HepG2 (cell line): ENCODE measurements around the gene TMEM80. TPM values are rescaled to one million over a fixed set of nuclear protein-coding genes. Genes with fewer than 3 reads are reported as not detected.

ENCODE experiments used
- ATAC-seq: fragments of 200-7000 bp; cut with Tn5 transposase; 3 replicates; pipeline ENCODE4 v1.9.1; 2020; ENCODE audit warnings: mild to moderate bottlenecking, moderate library complexity
- BruUV-seq: library from RNA; stranded (reverse); fragments of 400-500 nt; replicated peaks from 2 replicates; lab custom pipeline; 2021; lab: Mats Ljungman, UMichigan
- CTCF ChIA-PET: fragments of 300-600 bp; formaldehyde crosslinking; extraction: SDS; loops from one replicate; lab custom pipeline; 2021; ENCODE audit warnings: low total read pairs, inconsistent platforms, low intra/inter-chr PET ratio; lab: Yijun Ruan, JAX
- POLR2A ChIA-PET: fragments of 350-600 bp; sonication (Branson Sonifier 250); formaldehyde crosslinking; loops from one replicate; lab custom pipeline; 2020; ENCODE audit warnings: antibody characterized with exemption, inconsistent platforms; lab: Yijun Ruan, JAX
- DNase-seq: peaks from one replicate; pipeline ENCODE4 v3.0.0-alpha.2; 2015; ENCODE audit warnings: low spot score
- FAIRE-seq: peaks from 3 replicates; lab custom pipeline; 2011; peaks lifted over from hg19 to GRCh38; lab: Jason Lieb, UNC
- H2AFZ ChIP-seq: one replicate; pipeline ENCODE4 v1.6.1; 2011; ENCODE audit warnings: low read length, inconsistent platforms
- H3K27ac ChIP-seq: fragments of 300-600 bp; 3 replicates; pipeline ENCODE4 v1.8.0; 2011; ENCODE audit warnings: mixed run types, mild to moderate bottlenecking, mixed read lengths, low read length, inconsistent platforms; ENCODE audit not compliant: insufficient read depth; ENCODE audit errors: extremely low read length
- H3K27me3 ChIP-seq, 2 experiments: fragments of 200-600 bp in 1 of 2; 2 replicates in 1 of 2; 3 replicates in 1 of 2; pipeline versions ENCODE4 v1.6.0 to v1.8.0; 2011; ENCODE audit warnings: low read length in 2 of 2, mild to moderate bottlenecking in 2 of 2, moderate library complexity in 2 of 2, inconsistent platforms in 1 of 2; ENCODE audit not compliant: insufficient read depth in 2 of 2, control insufficient read depth in 1 of 2
- H3K36me3 ChIP-seq, 2 experiments: fragments of 200-600 bp in 1 of 2; replicated peaks in 1 of 2; 2 replicates in 1 of 2; 3 replicates in 1 of 2; pipeline versions ENCODE4 v1.5.1 to v1.8.0; 2011; ENCODE audit warnings: low read length in 2 of 2, inconsistent platforms in 1 of 2; ENCODE audit not compliant: insufficient read depth in 2 of 2, control insufficient read depth in 1 of 2
- H3K4me1 ChIP-seq: 2 replicates; pipeline ENCODE4 v1.5.1; 2012; ENCODE audit warnings: low read length, inconsistent platforms; ENCODE audit not compliant: insufficient read depth
- H3K4me2 ChIP-seq: 2 replicates; pipeline ENCODE4 v1.6.0; 2011; ENCODE audit warnings: low read depth, low read length, inconsistent platforms
- H3K4me3 ChIP-seq, 3 experiments: fragments of 200-600 bp in 1 of 3; sonication (generic), shearing (Covaris generic) in 1 of 3; replicated peaks in 1 of 3; 2 replicates each; pipeline ENCODE4 v1.5.1; 2011 to 2016; ENCODE audit warnings: low read length in 3 of 3, inconsistent platforms in 2 of 3, low read depth in 2 of 3, mild to moderate bottlenecking in 2 of 3, control low read depth in 1 of 3, mixed read lengths in 1 of 3; ENCODE audit not compliant: insufficient read depth in 1 of 3
- H3K79me2 ChIP-seq: one replicate; pipeline ENCODE4 v1.6.1; 2011; ENCODE audit warnings: low read length, inconsistent platforms; ENCODE audit not compliant: insufficient read depth
- H3K9ac ChIP-seq: 2 replicates; pipeline ENCODE4 v1.6.0; 2011; ENCODE audit warnings: mild to moderate bottlenecking, low read depth, low read length, inconsistent platforms; ENCODE audit not compliant: insufficient read depth
- H3K9me3 ChIP-seq: 2 replicates; pipeline ENCODE4 v1.5.1; 2012; ENCODE audit warnings: mild to moderate bottlenecking, low read length
- H4K20me1 ChIP-seq: 2 replicates; pipeline ENCODE4 v1.6.0; 2011; ENCODE audit warnings: inconsistent platforms, mild to moderate bottlenecking, low read length, moderate library complexity; ENCODE audit not compliant: insufficient read depth
- HNRNPL ChIP-seq: fragments of 200-400 bp; formaldehyde crosslinking; IDR thresholded peaks from 2 replicates; pipeline ENCODE4 v1.6.1; 2017; ENCODE audit warnings: mild to moderate bottlenecking, low read depth, low read length
- KDM4B ChIP-seq: sonication (generic); formaldehyde crosslinking; IDR thresholded peaks from 2 replicates; pipeline ENCODE4 v1.4.0; 2020; ENCODE audit warnings: missing genetic modification reagents
- NONO ChIP-seq, 2 experiments: fragments of 450-650 bp in 1 of 2; sonication (generic) in 1 of 2; formaldehyde crosslinking in 1 of 2; IDR thresholded peaks in 1 of 2; conservative IDR thresholded peaks in 1 of 2; 2 replicates each; pipeline versions ENCODE4 v1.6.1 to v1.8.0; 2017 to 2022; ENCODE audit warnings: mild to moderate bottlenecking in 1 of 2, missing genetic modification reagents in 1 of 2, moderate library complexity in 1 of 2
- RAD21 ChIP-seq: fragments of 450-650 bp; formaldehyde crosslinking; IDR thresholded peaks from 2 replicates; pipeline ENCODE4 v1.5.0; 2020; ENCODE audit warnings: mild to moderate bottlenecking
- SALL1 ChIP-seq: sonication (generic); formaldehyde crosslinking; IDR thresholded peaks from 2 replicates; pipeline ENCODE4 v1.8.0; 2022; ENCODE audit warnings: mild to moderate bottlenecking, missing genetic modification reagents
- SOX5 ChIP-seq: IDR thresholded peaks from 2 replicates; pipeline ENCODE4 v1.6.1; 2016; ENCODE audit warnings: borderline replicate concordance
- STAG1 ChIP-seq: sonication (generic); formaldehyde crosslinking; IDR thresholded peaks from 2 replicates; pipeline ENCODE4 v1.4.0; 2020; ENCODE audit warnings: missing genetic modification reagents
- ZBTB38 ChIP-seq: sonication (generic); formaldehyde crosslinking; IDR thresholded peaks from 2 replicates; pipeline ENCODE4 v1.5.1; 2020; ENCODE audit warnings: mild to moderate bottlenecking, missing genetic modification reagents
- ZGPAT ChIP-seq: IDR thresholded peaks from 2 replicates; pipeline ENCODE4 v1.6.1; 2016; ENCODE audit warnings: mild to moderate bottlenecking
- ZNF20 ChIP-seq: sonication (generic); formaldehyde crosslinking; IDR thresholded peaks from 2 replicates; pipeline ENCODE4 v1.4.0; 2020; ENCODE audit warnings: mild to moderate bottlenecking, moderate library complexity, missing genetic modification reagents
- ZNF614 ChIP-seq: IDR thresholded peaks from 2 replicates; pipeline ENCODE4 v1.6.1; 2018; ENCODE audit warnings: missing biosample characterization, missing genetic modification reagents, inconsistent platforms, borderline replicate concordance
- ZNF644 ChIP-seq: IDR thresholded peaks from 2 replicates; pipeline ENCODE4 v1.6.1; 2016; ENCODE audit warnings: low read depth
- WGBS: methylation state at CpG from one replicate; pipeline ENCODE4 v1.1.6; 2017; ENCODE audit warnings: low lambda C conversion rate; 5-methylcytosine and 5-hydroxymethylcytosine counted together
- in situ Hi-C: cut with HindIII; loops from 2 replicates; pipeline ENCODE4 v1.10.0; 2017; ENCODE audit warnings: low pct_unique_long_range_greater_than_20kb; ENCODE audit not compliant: extremely low pct_ligation_motif_present
- intact Hi-C: fragments of 100-400 bp; cut with micrococcal nuclease; formaldehyde crosslinking; loops from one replicate; pipeline ENCODE4 v1.10.0; 2022; ENCODE audit not compliant: unreplicated experiment
- polyA plus RNA-seq, 8 experiments: library from polyadenylated mRNA; depleted of rRNA in 3 of 8; stranded (reverse) in 7 of 8; unstranded in 1 of 8; fragments of >200 nt; fragmentation: Illumina TruSeq in 4 of 8; extraction: Trizol in 4 of 8; gene quantifications; 2 replicates each; pipeline versions ENCODE4 v1.2.1 to v1.2.3, GENCODE V29; 2011 to 2016; ENCODE audit warnings: low read depth in 4 of 8, missing spikeins in 1 of 8, mixed read lengths in 1 of 8; ENCODE audit not compliant: insufficient read depth in 1 of 8
- total RNA-seq, 5 experiments: library from RNA; depleted of rRNA; stranded (reverse); fragments of >200 nt; fragmentation: Illumina TruSeq; extraction: Trizol; gene quantifications; 2 replicates each; pipeline ENCODE4 v1.2.3, GENCODE V29; 2016; ENCODE audit warnings: low read depth in 1 of 5
- TF ChIP-seq, protein P1 (sequence below), 2 experiments: sonication (generic) in 1 of 2; formaldehyde crosslinking in 1 of 2; IDR thresholded peaks; 2 replicates each; pipeline versions ENCODE4 v1.4.0 to v1.6.1; 2016 to 2020; ENCODE audit warnings: borderline replicate concordance in 1 of 2, low read depth in 1 of 2, mild to moderate bottlenecking in 1 of 2, missing genetic modification reagents in 1 of 2
- TF ChIP-seq, protein P2 (sequence below): sonication (generic); formaldehyde crosslinking; IDR thresholded peaks from 2 replicates; pipeline ENCODE4 v1.5.1; 2020; ENCODE audit warnings: mild to moderate bottlenecking, missing genetic modification reagents

The TMEM80 gene
- total and polyA plus RNA-seq, 2 of the 13 experiments (the other 11 are each of a cell fraction or from before 2014, with no cell fraction given): 5.6 to 17.1 TPM

DNA sequence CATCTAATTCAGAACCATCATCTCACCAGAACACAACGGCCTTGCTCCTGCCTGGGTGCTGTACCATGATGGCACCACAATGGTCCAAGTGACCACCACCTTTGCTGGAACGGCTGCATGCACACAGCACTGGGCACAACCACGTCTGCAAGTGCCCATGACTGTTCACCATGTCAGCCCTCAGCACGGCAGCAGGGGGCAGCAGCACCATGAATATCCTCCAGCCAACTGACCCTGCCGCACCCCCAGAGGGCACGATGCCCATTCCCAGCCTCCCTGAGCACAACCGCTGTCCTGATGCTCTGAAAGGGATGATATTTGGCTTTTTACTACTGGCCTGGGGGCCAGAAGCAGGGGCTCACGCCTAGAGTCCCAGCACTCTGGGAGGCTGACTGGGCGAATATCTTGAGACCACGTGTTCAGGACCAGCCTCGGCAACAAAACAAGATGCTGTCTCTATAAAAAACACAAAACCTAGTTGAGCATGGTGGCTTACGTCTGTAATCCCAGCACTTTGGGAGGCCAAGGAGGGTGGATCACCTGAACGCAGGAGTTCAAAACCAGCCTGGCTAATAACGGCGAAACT is 32.8 kb upstream of the TMEM80 start:
- in situ Hi-C loops: loop anchor here (5.0 kb wide), 1 partner anchor 105 kb away; no protein-coding TSS in a partner anchor
- TF ChIP-seq ZBTB38 (CRISPR knock-in tag) (peak; percentile 87), RAD21 (peak; percentile 80), KDM4B (CRISPR knock-in tag) (no peak), NONO (IDR thresholded peaks at IDR 0.05) (no peak), NONO (CRISPR knock-in tag; conservative IDR thresholded peaks at IDR 0.05) (peak; percentile 42; the same call in 1 of the 2 replicates), ZGPAT (CRISPR knock-in tag) (0 out of 2 replicates have a peak, but pooled peaks have one; percentile 23), ZNF20 (CRISPR knock-in tag) (no peak), SALL1 (CRISPR knock-in tag) (peak; percentile 28; the same call in 1 of the 2 replicates), ZNF614 (CRISPR knock-in tag) (0 out of 2 replicates have a peak, but pooled peaks have one; percentile 18), ZNF644 (CRISPR knock-in tag) (no peak), HNRNPL (peak; percentile 96), SOX5 (CRISPR knock-in tag) (no peak), STAG1 (CRISPR knock-in tag) (peak; percentile 94)
- TF ChIP-seq, protein P1, sequence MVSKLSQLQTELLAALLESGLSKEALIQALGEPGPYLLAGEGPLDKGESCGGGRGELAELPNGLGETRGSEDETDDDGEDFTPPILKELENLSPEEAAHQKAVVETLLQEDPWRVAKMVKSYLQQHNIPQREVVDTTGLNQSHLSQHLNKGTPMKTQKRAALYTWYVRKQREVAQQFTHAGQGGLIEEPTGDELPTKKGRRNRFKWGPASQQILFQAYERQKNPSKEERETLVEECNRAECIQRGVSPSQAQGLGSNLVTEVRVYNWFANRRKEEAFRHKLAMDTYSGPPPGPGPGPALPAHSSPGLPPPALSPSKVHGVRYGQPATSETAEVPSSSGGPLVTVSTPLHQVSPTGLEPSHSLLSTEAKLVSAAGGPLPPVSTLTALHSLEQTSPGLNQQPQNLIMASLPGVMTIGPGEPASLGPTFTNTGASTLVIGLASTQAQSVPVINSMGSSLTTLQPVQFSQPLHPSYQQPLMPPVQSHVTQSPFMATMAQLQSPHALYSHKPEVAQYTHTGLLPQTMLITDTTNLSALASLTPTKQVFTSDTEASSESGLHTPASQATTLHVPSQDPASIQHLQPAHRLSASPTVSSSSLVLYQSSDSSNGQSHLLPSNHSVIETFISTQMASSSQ (IDR thresholded peaks at IDR 0.05; ENCODE audit: low read depth): no peak
- TF ChIP-seq, protein P1 (CRISPR knock-in tag; IDR thresholded peaks at IDR 0.05; ENCODE audit: borderline replicate concordance): 0 out of 2 replicates have a peak, but pooled peaks have one; percentile 27
- TF ChIP-seq, protein P2, sequence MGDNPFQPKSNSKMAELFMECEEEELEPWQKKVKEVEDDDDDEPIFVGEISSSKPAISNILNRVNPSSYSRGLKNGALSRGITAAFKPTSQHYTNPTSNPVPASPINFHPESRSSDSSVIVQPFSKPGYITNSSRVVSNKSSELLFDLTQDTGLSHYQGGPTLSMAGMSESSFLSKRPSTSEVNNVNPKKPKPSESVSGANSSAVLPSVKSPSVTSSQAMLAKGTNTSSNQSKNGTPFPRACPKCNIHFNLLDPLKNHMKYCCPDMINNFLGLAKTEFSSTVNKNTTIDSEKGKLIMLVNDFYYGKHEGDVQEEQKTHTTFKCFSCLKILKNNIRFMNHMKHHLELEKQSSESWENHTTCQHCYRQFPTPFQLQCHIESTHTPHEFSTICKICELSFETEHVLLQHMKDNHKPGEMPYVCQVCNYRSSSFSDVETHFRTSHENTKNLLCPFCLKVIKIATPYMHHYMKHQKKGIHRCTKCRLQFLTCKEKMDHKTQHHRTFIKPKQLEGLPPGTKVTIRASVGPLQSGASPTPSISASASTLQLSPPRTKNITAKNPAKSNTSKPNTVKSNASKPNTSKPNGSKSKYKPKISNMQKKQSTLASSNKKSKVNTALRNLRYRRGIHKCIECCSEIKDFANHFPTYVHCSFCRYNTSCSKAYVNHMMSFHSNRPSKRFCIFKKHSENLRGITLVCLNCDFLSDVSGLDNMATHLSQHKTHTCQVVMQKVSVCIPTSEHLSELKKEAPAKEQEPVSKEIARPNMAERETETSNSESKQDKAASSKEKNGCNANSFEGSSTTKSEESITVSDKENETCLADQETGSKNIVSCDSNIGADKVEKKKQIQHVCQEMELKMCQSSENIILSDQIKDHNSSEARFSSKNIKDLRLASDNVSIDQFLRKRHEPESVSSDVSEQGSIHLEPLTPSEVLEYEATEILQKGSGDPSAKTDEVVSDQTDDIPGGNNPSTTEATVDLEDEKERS (CRISPR knock-in tag): no peak

More for the DNA sequence above, 32.8 kb upstream of the TMEM80 start:
- DNase-seq (peak; percentile 39), ATAC-seq (peak; percentile 84), FAIRE-seq (peak; percentile 36)
- H3K4me2 ChIP-seq: no peak overlapping the region
- POLR2A ChIA-PET: no interaction called here
- intact Hi-C loops: loop anchor here (1.0 to 2.0 kb wide), 2 partner anchors 61 to 102 kb away; no protein-coding TSS in a partner anchor
- CTCF ChIA-PET: interaction anchor here (1.4 to 1.5 kb wide), 2 partner anchors 60 to 65 kb away, joined by 7 to 10 read pairs; no protein-coding TSS in a partner anchor
- no TSS peak for BruUV-seq
- no peaks in the 10 kb centered on the region for H3K27me3 ChIP-seq
- H3K9me3 ChIP-seq: no peaks in the 10 kb centered on the region
- H3K79me2 ChIP-seq: no peaks in the 10 kb centered on the region
- peaks cover 10% of the 10 kb centered on the region for H3K4me1 ChIP-seq
- no peak overlapping the region for H3K9ac ChIP-seq
- no peak overlapping the region for H3K4me3 ChIP-seq
- H2AFZ ChIP-seq: no peak overlapping the region
- WGBS: 83% methylated on average over 12 of the region's 15 CpGs
- peaks cover 19 to 59% of the 10 kb centered on the region in 2 experiments; a peak in 4 of 5 replicates for H3K36me3 ChIP-seq
- 0 out of 2 replicates have a peak, but pooled peaks cover 10% of the 10 kb centered on the region for H4K20me1 ChIP-seq
- no peak overlapping the region for H3K27ac ChIP-seq
